NCI-H226 (cell line): Measurements from ENCODE around the gene NCOA6.
"Not testable (repeated sequence)": the region's sequence is repeated elsewhere in the genome, so short reads cannot be mapped to it uniquely, and the experiment has no call there.

ENCODE experiments used
- DNase-seq: peaks from one replicate; pipeline ENCODE4 v3.0.0-alpha.2; 2015

NCOA6 gene

DNA sequence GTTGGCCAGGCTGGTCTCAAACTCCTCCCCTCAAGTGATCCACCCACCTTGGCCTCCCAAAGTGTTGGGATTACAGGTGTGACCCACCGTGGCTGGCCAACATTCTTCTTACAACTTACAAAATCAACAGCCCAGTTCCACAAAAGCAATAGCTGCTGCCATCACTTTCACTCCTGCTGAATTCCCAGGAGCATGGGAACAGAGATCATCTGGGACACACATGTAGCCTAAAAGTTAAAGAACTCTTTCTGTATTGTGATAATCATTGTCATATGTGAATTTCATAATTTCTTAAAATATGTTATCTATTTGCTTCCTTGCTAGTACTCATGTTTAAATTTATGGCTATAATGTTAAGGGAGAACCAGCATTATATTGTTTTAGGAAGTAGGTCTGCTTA is 51.7 kb downstream of the NCOA6 start:
- no peak for DNase-seq

DNA sequence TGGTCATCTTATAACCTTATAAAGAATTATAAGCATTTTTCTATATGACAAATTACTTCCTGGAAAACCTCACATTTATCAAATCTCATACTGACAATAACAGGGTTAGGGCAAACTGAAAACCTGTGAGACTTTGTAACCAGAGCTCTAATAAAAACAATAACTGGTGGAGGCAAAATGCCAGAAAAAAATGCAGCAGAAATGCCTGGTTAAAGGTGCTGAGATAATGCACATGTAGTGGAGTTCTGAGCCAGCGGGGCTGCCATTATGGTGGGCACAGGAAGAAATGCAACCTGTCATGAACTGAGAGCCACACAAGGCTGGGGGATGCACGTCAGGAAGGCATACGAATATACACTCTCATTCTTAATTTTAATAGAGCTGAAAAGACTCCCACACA is 53.0 kb downstream of the NCOA6 start:
- no peak for DNase-seq

DNA sequence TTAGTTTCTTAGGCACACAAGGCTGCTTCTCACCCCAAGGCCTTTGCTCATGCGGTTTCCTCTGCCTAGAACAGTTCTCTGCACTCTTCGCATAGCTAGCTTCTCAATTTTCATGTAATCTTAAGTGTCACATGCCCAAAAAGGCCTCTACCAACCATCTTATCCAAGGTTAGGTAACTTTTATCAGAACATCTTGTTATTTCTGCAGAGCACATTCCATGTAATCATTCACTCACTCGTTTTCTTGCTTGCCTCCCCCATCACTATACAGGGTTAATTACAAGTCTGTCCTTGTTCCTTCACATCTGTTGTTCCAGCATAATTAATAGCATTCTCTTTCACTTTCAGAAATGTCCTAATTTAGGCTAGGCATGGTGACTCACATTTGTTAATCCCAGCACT is 53.8 kb downstream of the NCOA6 start:
- no peak for DNase-seq

DNA sequence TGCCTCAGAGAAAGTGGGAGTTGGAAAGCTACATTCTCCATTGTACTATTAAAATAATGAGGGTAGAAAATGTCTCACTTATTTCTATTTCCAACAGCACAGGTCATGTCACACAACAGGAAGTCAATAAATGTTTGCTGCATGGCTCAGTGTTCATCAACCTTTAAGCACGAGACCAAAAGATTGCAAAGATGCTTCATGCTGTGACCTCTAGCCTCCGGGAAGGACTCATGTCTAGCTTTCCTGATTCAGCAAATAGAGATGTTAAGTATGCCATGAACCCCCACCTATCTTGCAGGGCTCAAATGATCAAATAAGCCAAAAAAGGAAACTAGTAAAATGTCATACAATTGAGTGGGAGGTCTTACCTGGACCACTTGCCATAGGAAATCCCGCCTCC is 57.4 kb downstream of the NCOA6 start:
- no peak for DNase-seq

DNA sequence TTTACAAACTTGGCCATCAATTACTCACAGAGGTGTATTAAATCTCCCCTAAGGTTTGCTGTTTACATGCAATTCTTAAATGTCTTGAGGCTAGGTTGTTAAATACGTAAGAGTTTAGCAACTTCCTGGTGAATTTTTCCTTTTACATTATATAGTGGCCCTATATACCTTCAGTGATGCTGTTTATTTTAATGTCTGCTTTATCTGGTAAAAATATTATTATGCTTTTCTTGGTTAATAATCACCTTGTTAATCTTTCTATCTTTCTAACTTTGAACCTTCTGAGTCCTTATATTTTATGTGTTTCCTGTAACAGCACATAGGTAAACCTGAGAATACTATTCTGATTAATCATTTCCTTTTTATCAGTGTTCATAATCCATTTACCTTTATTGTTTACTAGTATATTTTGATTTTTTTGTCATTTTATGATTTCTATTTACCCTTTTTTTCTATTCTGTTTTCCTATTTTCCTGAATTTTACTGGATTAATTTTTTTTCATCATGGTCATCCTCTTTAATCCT is 63.4 kb downstream of the NCOA6 start:
- no peak for DNase-seq

DNA sequence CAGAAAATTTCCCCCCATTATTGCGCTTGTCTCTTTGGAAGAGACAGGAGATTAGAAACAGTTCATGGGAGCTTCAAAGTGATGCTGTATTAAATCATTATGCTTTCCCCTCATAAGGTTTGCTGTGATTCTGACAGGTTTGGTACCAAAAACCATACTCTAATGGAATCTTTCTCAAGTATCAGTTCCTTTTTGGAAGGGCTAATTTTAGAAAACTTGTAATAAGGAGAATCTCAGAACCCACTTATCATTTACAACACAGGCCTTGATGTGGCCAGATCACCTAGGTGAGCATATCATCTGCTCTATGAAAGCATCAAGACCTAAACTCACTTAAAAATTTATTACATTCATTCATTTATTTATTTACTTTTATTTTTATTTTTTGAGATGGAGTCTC is 70.1 kb downstream of the NCOA6 start:
- no peak for DNase-seq

DNA sequence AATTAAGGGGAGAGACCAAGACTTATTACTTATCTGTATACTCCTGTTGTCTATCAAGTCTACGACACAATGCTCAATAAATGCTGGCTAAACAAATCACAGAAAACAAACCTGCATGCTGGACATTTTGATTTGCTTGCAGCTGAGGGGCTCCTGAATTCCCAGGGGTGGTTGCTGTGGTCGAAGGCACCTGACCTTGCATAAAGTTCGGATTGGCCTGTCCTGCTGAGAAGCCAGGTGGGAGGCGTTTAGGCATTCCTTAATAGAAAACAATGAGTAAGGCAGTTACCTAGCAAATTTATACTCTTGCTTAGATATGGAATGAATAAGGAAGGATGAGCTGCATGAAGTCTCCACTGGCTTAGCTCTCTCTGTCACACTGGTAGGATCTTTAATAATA is 70.8 kb downstream of the NCOA6 start:
- no peak for DNase-seq

DNA sequence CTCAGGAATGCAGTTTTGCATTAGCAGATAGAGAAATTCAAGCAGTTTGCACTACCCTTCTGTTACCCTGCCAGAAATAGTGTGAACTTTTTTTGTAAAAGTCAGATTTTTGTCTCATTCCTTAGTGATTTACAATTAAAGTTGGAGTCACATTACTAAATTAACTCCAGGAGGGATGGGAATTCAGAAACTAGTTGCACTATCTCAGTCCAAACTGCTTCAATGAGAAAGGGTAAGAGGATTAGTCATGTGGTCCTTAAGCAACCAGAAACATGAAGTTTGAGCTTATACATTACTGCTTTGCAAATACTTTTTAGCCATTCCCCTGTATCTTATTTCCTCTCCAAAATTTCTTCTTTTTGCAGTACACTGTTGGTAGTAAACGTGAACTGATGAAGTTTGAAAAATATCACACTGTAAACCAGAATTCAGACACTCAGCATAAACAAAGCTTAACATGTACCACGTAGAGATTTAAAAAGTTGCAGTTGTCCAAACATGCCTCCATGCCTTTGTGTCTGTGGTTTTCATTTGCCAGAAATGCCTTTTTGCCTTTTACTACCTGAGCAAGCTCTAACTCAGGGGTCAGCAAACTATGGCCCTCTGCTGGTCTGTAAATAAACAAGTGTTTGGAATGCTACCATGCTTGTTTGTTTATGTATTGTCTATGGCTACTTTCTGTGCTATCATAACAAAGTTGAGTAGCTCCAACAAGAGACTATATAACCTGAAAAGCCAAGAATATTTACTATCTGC is 71.6 kb downstream of the NCOA6 start:
- no peak for DNase-seq

DNA sequence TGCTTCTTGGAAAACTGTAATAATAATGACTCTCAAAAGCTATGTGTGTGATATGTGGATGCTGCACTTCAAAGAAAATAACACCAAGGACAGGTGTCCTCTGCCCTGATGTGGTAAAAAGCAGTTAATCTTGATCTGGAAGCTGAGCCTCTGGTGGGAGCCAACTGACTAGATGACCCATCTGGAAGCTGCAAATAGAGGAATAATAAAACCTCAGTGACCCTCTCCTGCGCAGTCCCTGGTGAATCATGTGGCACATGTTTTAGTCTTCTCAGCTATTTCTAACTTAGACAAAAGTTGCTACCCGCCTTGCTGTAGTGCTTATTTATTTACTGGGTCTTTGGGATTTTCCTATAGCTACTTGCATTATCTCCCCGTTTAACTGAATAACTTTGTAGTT is 74.0 kb downstream of the NCOA6 start:
- no peak for DNase-seq

DNA sequence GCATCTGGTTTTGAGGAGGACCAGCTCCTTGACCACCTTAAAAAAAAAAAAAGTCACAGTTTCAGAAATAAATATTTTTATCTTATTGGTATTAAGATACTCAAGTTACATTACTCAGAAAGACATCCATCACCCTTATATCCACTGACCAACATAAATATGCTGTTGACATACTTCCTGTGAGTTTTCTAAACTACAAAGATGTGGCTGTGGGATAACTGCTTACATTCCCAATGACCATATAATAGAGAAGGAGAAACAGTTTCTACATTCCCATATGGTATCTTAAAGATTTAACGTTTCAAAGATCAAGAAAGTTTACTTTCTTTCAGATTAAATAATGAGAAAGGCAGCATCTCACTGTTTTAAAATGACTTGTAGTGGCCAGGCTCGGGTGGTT is 75.0 kb downstream of the NCOA6 start:
- DNase-seq, result no peak

DNA sequence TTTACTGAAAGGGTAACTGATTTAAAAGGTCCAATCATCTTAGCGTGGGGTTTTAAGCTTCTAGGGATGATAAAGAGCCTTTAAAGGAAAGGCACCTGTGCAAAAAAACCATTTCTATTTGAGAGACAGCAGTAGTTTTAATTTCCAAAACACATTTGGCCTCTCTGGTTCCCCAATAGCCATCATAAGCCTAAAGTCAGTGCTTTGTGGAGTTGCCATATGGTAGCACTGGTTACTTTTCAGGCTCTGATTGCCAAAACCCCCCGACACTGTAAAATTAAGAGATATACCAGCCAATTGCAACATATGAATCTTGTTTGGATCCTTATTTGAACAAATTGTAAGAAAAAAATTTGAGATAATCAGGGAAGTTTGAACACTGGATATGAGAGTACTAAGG is 76.7 kb downstream of the NCOA6 start:
- DNase-seq, result no peak

DNA sequence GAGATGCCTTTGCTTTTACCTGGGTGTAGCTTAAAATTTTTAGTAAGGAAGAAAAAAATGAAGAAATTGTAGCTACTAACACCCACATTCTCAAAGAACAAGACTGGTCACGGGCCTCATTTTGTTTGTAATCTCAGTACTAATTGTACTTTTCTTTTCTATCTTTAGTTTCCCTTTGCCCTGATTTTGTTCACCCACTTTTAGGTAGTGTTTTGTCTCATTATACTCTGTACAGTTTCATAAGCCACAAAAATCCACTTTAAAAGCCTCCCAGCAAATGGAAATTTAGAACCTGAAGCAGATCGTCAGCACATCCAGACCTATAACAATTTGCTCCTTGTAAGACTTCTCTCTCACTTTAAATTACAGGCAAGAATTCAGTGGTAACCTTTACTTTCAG is 78.0 kb downstream of the NCOA6 start:
- no peak for DNase-seq

DNA sequence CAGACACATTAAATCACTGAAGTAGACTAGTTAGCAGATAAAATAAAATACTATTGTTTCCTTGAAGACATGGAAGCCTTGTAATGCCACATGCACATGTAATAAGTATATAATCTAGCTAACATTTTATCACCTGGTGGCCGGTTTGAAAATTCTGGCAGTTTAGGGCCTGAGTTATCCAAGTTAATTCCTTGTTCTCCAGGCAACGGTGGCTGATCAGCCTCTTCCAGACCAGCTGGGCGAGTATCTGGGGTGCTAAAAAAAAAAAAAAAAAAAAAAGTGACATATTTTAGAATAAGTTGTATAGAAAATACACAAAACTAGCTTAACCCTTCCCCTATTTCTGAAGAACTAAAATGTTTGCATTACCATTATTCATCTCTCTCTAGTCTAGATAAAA is 78.8 kb downstream of the NCOA6 start:
- no peak for DNase-seq

DNA sequence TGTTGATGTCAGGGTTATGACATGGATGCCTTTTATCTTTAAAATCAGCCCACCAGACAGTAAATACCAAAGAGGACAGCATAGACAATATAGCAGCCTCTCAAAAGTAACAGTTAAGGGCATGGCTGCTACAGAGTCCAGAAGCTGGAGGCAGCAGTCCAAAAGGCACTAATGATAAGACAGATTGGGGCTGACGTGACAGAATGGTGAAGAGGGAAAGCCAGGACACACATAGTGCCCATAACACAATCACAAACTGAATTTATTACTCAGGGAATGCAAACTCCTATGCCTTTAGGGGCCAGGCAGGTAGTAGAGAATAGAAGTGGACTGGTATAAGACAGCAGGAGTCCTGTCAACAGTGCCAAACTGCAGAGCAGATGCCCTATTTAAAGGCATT is 80.6 kb downstream of the NCOA6 start:
- DNase-seq, result no peak

DNA sequence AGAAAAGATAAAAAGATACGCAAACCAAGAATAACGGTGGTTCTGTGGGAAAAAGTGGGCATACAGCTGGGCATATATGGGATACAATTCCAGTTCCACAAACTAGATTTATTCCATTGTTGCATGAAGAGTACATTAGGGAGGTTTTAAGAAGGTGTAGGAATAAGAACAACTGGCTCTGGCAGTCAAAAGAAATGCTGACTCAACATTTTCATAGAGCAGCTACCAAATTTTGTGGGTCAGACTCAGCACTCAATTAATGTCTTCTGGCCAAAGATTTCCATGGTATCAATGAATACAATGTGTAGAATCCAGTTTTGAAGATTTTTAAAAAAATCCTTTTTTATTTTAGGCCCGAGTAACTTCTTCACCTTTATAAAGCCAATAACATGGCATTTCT is 81.1 kb downstream of the NCOA6 start:
- no peak for DNase-seq

DNA sequence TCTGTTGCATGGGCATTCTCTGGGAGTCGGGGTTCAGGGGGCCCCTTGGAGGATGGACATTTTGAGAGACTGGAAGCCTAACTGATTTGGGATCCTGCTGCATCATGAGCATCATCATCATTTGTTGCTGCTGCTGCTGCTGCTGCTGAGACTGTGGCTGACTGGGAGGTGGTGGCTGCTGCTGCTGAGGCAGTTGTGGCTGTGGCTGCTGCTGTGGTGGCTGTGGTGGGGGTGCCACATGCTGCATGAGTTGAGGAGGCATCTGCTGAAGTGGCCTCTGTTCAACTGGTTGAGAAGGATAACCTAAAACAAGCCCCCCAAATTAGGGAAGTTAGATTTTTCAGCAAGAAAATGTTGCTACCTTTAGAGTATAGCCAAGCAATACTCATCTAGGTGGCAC is 82.4 kb downstream of the NCOA6 start:
- no peak for DNase-seq

DNA sequence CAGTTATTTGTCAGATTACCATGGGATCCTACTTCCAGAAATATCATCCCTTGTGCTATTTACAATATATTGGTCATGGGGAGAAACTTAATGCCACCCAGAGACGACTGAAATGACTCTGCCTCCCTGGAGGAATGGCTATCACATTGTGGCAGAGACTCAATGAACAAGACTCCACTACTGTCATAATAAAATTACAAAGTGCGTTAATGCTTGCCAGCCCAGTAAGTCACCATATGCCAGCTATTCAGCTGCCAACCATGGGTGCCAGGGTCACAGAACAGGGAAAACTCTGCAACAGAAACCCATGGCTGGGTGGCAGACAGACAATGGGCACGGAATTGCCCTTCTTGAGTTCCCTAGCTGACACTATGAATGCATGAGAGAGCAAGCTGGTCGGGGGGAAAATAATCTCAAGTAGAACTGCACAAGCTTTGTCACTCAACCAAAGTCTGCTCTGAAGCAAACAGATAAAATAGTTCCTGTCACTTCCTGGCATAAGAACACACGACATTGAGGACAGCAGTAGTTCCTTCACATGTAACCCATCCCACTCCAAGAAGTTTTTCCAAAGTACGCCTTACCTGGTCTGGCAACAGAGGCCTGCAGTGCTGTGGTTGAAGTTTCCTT is 89.2 kb downstream of the NCOA6 start:
- no peak for DNase-seq

DNA sequence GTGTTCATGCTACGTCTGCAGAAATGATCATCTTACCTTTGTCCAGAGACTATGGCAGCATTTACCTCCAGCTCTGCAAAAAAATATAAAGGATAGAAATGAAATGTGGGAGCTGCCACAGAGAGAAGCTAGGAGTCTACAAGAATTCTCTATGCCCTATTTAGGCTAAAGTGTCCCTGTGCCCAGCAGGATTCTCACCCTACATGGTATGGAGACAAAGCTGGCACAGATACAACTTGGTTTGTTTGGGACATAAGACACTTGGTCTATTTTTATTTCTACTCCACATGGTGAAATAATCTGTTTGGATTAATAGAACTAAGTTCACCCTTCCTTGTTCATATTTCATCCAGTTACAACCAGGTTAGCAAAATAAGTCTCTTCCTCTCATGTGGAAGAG is 92.9 kb downstream of the NCOA6 start:
- DNase-seq, result no peak

DNA sequence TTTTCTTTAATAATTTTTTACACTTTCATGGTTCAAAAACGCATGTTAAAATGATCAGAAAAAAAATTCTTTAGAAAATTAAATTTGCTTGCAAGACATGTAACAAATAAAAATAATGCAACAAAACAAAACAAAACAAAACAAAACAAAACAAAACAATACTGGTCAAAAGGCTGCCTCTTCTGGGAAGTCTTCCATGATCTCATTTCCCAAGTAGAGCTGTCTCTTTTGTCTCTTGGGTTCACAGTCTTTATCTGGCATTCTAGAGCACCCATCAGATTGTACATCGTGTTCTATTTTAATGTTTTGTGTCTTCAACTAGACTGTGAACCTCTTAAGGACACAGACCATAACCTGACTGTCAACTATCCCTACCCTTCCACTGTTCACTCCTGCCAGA is 96.0 kb downstream of the NCOA6 start:
- no peak for DNase-seq

DNA sequence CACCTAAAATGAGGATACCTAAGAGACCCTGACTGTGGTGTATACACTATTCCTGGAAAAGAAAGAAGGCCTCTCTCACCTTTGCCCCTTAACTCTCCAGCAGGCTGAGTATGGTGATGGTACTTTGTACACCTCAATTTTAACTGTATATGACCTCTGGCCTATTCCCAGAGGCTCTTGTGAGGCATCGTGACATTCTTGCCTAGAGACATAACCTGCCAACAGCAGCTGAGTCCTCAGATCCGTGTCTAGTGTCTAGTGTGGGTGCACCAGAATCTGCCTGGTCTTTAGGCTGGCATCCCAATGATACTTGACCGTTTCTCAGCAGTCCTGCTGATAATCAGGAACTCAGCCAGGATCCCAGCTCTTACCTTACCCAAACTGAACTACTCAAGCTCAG is 101.3 kb downstream of the NCOA6 start:
- no peak for DNase-seq

DNA sequence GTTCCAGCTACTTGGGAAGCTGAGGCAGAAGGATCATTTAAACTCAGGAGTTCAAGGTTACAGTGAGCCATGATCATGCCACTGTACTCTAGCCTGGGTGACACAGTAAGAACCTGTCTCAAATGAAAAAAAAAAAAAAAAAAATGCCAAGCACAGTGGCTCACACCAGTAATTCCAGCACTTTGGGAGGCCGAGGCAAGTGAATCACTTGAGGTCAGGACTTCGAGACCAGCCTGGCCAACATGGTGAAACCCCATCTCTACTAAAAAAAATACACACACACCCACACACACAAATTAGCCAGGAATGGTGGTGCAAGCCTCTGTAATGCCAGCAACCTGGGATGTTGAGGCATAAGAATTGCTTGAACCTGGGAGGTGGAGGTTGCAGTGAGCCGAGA is 102.9 kb downstream of the NCOA6 start:
- DNase-seq, result not testable (repeated sequence)

DNA sequence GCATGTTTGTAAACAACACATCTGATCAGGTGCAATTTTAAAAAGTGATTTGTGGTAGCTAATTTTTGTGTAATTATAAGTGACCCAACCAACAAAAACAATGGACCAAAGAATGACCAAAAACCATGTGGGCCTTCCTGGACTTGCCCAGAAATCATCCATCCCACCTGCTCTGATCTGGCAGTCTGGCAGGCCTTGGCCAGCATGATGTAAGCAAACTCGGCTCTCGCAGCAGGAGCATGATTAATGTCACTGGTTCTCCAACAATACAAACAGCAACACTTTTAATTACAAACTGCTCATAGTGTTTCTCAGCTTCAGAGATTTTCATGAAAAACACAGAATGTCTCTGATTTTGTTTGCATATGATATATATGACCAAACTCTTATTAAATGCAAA is 105.2 kb downstream of the NCOA6 start:
- no peak for DNase-seq

DNA sequence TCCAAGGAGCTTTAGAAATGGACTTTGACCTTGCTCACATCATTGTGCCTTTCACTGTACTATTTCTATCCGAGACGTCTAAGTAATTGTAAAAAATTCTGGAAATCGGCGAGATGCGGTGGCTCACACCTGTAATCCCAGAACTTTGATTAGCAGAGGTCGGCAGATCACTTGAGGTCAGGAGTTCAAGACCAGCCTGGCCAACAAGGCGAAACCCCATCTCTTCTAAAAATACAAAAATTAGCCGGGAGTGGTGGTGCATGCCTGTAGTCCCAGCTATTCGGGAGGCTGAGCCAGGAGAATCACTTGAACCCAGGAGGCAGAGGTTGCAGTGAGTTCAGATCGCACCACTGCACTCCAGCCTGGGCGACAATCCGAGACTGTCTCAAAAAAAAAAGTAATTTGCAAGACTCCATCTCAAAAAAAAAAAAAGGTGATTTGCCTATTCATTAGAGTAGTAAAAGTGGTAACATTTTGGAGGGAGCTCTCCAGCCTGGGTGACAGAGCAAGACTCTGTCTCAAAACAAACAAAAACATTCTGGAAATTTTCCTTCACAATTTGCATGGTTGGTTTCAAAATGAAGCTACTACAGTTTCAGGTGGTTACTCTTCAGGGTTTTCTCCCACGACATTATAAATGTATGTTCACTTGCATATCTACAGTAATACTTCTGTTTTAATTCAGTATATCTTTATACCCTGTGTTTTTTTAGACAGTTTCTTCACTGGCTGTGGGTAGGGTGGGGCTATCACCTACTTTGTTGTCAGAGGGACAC is 106.0 kb downstream of the NCOA6 start:
- not testable (repeated sequence) for DNase-seq
